Retinal pigment epithelial cell (primary cell): ENCODE measurements around the gene HAAO.
"Not testable (repeated sequence)": the region's sequence is repeated elsewhere in the genome, so short reads cannot be mapped to it uniquely, and the experiment has no call there.

Experiments
- DNase-seq: peaks from one replicate; pipeline ENCODE4 v3.0.0-alpha.2; 2010; ENCODE audit warnings: low read depth
- H3K4me3 ChIP-seq: 2 replicates; pipeline ENCODE4 v1.5.1; 2011; ENCODE audit warnings: mild to moderate bottlenecking, low read length, control low read depth, moderate library complexity
- CTCF ChIP-seq: conservative IDR thresholded peaks from 2 replicates; pipeline ENCODE4 v1.5.1; 2011; ENCODE audit warnings: low read depth, low read length, control low read depth, inconsistent platforms

The HAAO gene

DNA sequence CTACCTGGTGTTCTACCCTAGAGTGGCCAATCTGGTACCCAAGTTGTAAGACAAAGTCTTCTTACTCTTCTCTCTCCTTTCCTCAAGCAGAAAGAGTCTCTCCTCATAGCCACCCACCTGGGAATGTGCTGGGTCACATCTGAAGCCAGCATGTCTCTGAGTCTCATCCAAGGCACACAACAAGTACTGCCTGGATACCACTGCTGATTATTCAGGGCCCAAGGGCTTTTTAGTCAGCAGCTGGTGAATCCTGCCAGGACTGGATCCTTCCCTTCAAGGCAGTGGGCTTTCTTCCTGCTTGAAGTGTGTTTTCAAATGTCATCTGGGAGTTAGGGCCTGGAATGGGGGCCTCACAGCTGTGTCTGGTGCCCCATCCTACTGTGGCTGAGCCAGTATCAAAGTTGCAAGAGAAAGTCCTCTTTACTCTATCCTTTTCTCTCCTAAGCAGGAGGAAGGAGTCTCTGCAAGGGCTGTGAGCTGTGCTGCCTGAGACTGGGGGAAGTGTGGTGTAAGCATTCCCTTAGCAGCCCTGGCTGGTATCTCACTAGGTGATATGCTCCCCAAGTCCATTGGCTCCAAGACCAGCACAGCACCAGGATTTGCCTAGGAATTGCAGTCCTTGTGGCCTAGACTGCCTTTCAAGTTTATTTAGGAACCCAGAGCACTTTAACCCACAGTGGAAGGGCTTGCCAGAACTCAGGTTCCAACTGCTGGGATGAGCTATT is 55.6 kb downstream of the HAAO start:
- no peak overlapping the region for H3K4me3 ChIP-seq
- no peak for DNase-seq
- no peak for TF ChIP-seq CTCF

GRCh38 chr2:42733852-42734251 is 58.5 kb downstream of the HAAO start:
- TF ChIP-seq CTCF: no peak
- no peak overlapping the region for H3K4me3 ChIP-seq
- DNase-seq: no peak

DNA sequence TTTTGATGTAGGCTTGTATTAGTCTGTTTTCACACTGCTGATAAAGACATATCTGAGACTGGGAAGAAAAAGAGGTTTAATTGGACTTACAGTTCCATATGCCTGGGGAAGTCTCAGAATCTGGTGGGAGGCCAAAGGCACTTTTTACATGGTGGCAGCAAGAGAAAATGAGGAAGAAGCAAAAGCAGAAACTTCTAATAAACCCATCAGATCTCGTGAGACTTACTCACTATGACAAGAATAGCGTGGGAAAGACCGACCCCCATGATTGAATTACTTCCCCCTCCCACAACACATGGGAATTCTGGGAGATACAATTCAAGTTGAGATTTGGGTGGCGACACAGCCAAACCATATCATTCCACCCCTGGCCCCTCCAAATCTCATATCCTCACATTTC is 61.1 kb downstream of the HAAO start:
- DNase-seq, H3K4me3 ChIP-seq: not testable (repeated sequence)

GRCh38 chr2:42726680-42727079 is 65.7 kb downstream of the HAAO start:
- no peak for TF ChIP-seq CTCF
- DNase-seq: no peak
- H3K4me3 ChIP-seq: no peak overlapping the region

DNA sequence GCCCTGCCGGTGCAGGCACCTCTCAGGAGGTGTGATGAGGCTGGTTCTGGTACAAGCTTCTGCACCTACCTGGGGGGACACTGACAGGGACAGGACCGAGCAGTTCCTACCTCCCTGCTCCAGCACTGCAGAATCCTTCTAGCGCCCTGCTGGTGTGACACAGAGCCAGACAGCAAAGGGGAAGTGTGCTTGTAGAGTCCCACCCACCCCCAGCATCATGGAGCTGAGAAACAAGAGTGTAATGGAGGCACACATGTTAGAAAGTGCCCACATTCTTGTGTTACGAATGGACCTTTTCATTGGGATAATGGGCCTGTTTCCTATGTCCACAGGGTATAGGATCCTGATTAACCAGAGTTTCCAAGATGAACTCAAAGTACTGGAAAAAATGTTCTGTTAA is 66.7 kb downstream of the HAAO start:
- no peak for TF ChIP-seq CTCF
- no peak for DNase-seq
- no peak overlapping the region for H3K4me3 ChIP-seq

- no peak overlapping the region for H3K4me3 ChIP-seq
- DNase-seq: no peak
- TF ChIP-seq CTCF: no peak
Measured at GRCh38 chr2:42724886-42725285, 67.5 kb downstream of the HAAO start.

- TF ChIP-seq CTCF: no peak
- no peak for DNase-seq
- H3K4me3 ChIP-seq: no peak overlapping the region
Measured at GRCh38 chr2:42723465-42723864, 68.9 kb downstream of the HAAO start.
